Measurements from ENCODE around the gene TAS2R42. TPM values are rescaled to one million over a fixed set of nuclear protein-coding genes. Genes with fewer than 3 reads are reported as not detected.
A peak's percentile ranks its signal among the peaks of the same experiment; 100 is the strongest.

The TAS2R42 gene
- polyA plus RNA-seq (2011; rRNA removed): not detected in 2 replicates
- polyA minus RNA-seq (2011; rRNA and poly(A)+ RNA removed): not detected in 2 replicates

DNA sequence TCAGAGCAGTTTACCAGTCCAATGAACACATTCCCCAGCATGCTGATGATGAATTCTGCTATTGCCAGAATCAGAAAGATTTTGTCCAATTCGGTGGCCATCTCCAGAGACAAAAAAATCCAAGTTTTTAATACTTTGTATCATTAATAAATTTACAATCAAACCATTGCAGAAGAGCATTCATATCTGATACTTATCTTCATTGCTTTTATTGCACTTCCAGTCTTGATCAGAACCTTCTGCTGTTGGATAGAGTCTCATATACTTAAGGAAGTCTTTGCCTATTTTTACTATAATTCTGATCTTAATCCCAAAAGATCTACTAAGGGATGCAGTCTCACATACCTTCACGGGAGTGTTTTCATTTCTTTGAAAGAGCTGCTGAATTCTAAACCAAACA lies at the start of gene TAS2R42:
TAS2R42 (minus strand) TSS at position 101 of the 400 bp plus-strand sequence; CDS start at position 101, 0 bp downstream.
- Histone ChIP-seq H3K4me3 (ENCODE audit: low read depth, low read length) (no peak within 1 kb of the TSS), H3K27me3 (ENCODE audit: control insufficient read depth, insufficient read depth, low read length) (no peaks in the 10 kb centered on the region), H3K9me3 (ENCODE audit: control insufficient read depth, insufficient read depth, low read length) (no peaks in the 10 kb centered on the region), H3K27ac (ENCODE audit: low read depth, low read length) (no peak within 1 kb of the TSS)
- TF ChIP-seq, protein P1, sequence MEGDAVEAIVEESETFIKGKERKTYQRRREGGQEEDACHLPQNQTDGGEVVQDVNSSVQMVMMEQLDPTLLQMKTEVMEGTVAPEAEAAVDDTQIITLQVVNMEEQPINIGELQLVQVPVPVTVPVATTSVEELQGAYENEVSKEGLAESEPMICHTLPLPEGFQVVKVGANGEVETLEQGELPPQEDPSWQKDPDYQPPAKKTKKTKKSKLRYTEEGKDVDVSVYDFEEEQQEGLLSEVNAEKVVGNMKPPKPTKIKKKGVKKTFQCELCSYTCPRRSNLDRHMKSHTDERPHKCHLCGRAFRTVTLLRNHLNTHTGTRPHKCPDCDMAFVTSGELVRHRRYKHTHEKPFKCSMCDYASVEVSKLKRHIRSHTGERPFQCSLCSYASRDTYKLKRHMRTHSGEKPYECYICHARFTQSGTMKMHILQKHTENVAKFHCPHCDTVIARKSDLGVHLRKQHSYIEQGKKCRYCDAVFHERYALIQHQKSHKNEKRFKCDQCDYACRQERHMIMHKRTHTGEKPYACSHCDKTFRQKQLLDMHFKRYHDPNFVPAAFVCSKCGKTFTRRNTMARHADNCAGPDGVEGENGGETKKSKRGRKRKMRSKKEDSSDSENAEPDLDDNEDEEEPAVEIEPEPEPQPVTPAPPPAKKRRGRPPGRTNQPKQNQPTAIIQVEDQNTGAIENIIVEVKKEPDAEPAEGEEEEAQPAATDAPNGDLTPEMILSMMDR (IDR thresholded peaks at IDR 0.05; ENCODE audit: low read depth, low read length): no peak
- no peak for DNase-seq (ENCODE audit: low read depth, low spot score)
- ChIA-PET CTCF (no interaction called here), POLR2A (no interaction called here)

GRCh38 chr12:11233532-11233931 lies 46.8 kb upstream of the TAS2R42 start:
- no peaks in the 10 kb centered on the region for H3K27me3 ChIP-seq (ENCODE audit: control insufficient read depth, insufficient read depth, low read length)
- TF ChIP-seq, protein P1 (IDR thresholded peaks at IDR 0.05; ENCODE audit: low read depth, low read length): no peak
- DNase-seq (ENCODE audit: low read depth, low spot score): no peak
- no peak overlapping the region for H3K27ac ChIP-seq (ENCODE audit: low read depth, low read length)
- POLR2A ChIA-PET: no interaction called here
- CTCF ChIA-PET: interaction anchor here (1.2 kb wide), 1 partner anchor 253 kb away, joined by 6 read pairs; no protein-coding TSS in a partner anchor
- H3K9me3 ChIP-seq (ENCODE audit: control insufficient read depth, insufficient read depth, low read length): no peaks in the 10 kb centered on the region
- H3K4me3 ChIP-seq (ENCODE audit: low read depth, low read length): no peak overlapping the region

DNA sequence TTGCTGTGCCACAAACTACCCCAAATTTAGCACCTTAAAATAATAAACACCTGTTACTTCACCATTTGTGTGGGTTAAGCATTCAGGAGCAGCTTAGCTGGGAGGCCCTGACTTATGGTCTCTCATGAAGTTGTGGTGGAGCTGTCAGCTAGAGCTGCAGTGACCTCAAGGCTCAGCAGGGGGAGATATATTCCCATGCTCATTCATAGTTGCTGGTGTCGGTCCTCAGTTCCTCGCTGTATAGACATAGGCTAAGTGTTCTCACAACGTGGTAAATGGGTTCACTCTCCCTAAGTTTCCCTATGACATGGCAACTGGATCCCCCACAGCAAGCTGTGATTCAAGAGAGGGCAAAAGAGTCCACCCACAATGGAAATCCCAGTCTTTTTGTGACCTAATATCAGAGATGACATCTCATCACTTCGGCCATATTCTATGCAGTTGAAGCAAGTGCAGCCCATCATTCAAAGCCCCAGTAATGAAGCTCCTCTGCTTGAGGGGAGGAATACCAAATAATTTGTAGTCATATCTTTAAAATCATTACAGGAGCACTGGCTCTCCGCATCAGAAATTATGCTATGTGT lies 41.7 kb upstream of the TAS2R42 start:
- Histone ChIP-seq H3K9me3 (ENCODE audit: control insufficient read depth, insufficient read depth, low read length) (no peaks in the 10 kb centered on the region), H3K27ac (ENCODE audit: low read depth, low read length) (no peak overlapping the region), H3K27me3 (ENCODE audit: control insufficient read depth, insufficient read depth, low read length) (no peaks in the 10 kb centered on the region), H3K4me3 (ENCODE audit: low read depth, low read length) (no peak overlapping the region)
- TF ChIP-seq, protein P1 (IDR thresholded peaks at IDR 0.05; ENCODE audit: low read depth, low read length): peak; percentile 72
- CTCF ChIA-PET: interaction anchor here (0.7 to 2.2 kb wide), 8 partner anchors 12 to 457 kb away, joined by 3 to 18 read pairs (median 4); no protein-coding TSS in a partner anchor
- POLR2A ChIA-PET: no interaction called here
- no peak for DNase-seq (ENCODE audit: low read depth, low spot score)

- Histone ChIP-seq H3K27me3 (ENCODE audit: control insufficient read depth, insufficient read depth, low read length) (no peaks in the 10 kb centered on the region), H3K9me3 (ENCODE audit: control insufficient read depth, insufficient read depth, low read length) (no peaks in the 10 kb centered on the region), H3K27ac (ENCODE audit: low read depth, low read length) (no peak overlapping the region), H3K4me3 (ENCODE audit: low read depth, low read length) (no peak overlapping the region)
- ChIA-PET CTCF (interaction anchor here (1.4 to 2.2 kb wide), 3 partner anchors 256 to 456 kb away, joined by 3 to 8 read pairs (median 6); no protein-coding TSS in a partner anchor), POLR2A (no interaction called here)
- no peak for DNase-seq (ENCODE audit: low read depth, low spot score)
- TF ChIP-seq, protein P1 (IDR thresholded peaks at IDR 0.05; ENCODE audit: low read depth, low read length): no peak
Measured at GRCh38 chr12:11227373-11227772, 40.6 kb upstream of the TAS2R42 start.

DNA sequence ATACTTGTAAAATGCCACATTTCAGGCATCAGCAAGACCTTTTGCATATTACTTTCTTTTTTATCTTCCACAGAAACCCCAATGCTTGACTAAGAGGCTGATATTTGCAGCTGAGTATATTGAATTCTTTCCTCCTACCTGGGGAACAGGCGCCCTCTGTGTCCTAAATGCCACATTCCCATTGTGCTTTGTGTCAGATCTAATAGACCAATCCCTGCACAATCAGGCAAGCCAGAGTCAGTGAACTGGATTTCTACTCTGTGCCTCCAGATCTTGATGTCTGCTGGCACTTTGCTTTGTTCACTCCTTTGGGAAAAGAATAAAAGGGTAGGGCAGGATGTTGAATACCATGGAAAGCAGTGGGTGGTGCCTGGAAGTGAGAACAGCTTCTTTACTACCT lies 22.4 kb upstream of the TAS2R42 start:
- Histone ChIP-seq H3K27ac (ENCODE audit: low read depth, low read length) (no peak overlapping the region), H3K4me3 (ENCODE audit: low read depth, low read length) (no peak overlapping the region), H3K27me3 (ENCODE audit: control insufficient read depth, insufficient read depth, low read length) (no peaks in the 10 kb centered on the region), H3K9me3 (ENCODE audit: control insufficient read depth, insufficient read depth, low read length) (no peaks in the 10 kb centered on the region)
- POLR2A ChIA-PET: no interaction called here
- TF ChIP-seq, protein P1 (IDR thresholded peaks at IDR 0.05; ENCODE audit: low read depth, low read length): no peak
- DNase-seq (ENCODE audit: low read depth, low spot score): no peak
- CTCF ChIA-PET: no interaction called here

Data from AG04450 (cell line).